HG03175 (cell line): ENCODE measurements around the gene RWDD2A.

Experiments
- ATAC-seq: cut with Tn5 transposase; IDR thresholded peaks from one replicate; pipeline ENCODE4 v1.9.1; 2021; ENCODE audit warnings: mild to moderate bottlenecking, moderate library complexity; ENCODE audit not compliant: unreplicated experiment

RWDD2A gene

GRCh38 chr6:83198486-83199172 lies 5.5 kb downstream of the RWDD2A start:
- no peak for ATAC-seq

- ATAC-seq: no peak
These were observed 6.2 kb downstream of the RWDD2A start for GRCh38 chr6:83199173-83199862.

- no peak for ATAC-seq
These were observed 6.7 kb downstream of the RWDD2A start for GRCh38 chr6:83199863-83200225.

GRCh38 chr6:83202031-83202430 lies 8.9 kb downstream of the RWDD2A start:
- no peak for ATAC-seq

- peak; percentile 100 for ATAC-seq
These were observed 22.2 kb downstream of the RWDD2A start for GRCh38 chr6:83215131-83216047.

GRCh38 chr6:83216806-83217205 lies 23.6 kb downstream of the RWDD2A start:
- no peak for ATAC-seq

GRCh38 chr6:83218646-83219045 lies 25.5 kb downstream of the RWDD2A start:
- ATAC-seq: no peak

- no peak for ATAC-seq
These were observed 27.0 kb downstream of the RWDD2A start for GRCh38 chr6:83220121-83220520.

- ATAC-seq: no peak
These were observed 28.1 kb downstream of the RWDD2A start for GRCh38 chr6:83221276-83221675.

GRCh38 chr6:83221889-83222479 lies 28.8 kb downstream of the RWDD2A start:
- ATAC-seq: peak; percentile 46

- no peak for ATAC-seq
These were observed 33.4 kb downstream of the RWDD2A start for GRCh38 chr6:83226517-83226916.

- ATAC-seq: no peak
These were observed 38.0 kb downstream of the RWDD2A start for GRCh38 chr6:83231146-83231545.

- ATAC-seq: no peak
These were observed 54.3 kb downstream of the RWDD2A start for GRCh38 chr6:83247471-83247870.
